Measurements from ENCODE around the gene TIMM44. TPM values are rescaled to one million over a fixed set of nuclear protein-coding genes. Genes with fewer than 3 reads are reported as not detected.
A peak's percentile ranks its signal among the peaks of the same experiment; 100 is the strongest.

TIMM44 gene
- total and polyA plus RNA-seq, 2 of the 8 experiments (the other 6 are each of a cell fraction or from before 2014, with no cell fraction given): 131 to 150 TPM

- FAIRE-seq: no peak
- H2BK15ac ChIP-seq (ENCODE audit: low read length): peak overlapping the region; percentile 31; the same call in 1 of the 2 replicates
- no peaks in the 10 kb centered on the region for H3K79me1 ChIP-seq (ENCODE audit: low read depth, low read length)
- no peak overlapping the region for H3K27ac ChIP-seq (ENCODE audit: low read depth, low read length)
- DNase-seq (ENCODE audit: low read depth in 1 of 2, low spot score in 2 of 2): peak in 1 of 2 experiments; percentile 86
- no peaks in the 10 kb centered on the region for H3K79me2 ChIP-seq (ENCODE audit: control insufficient read depth in 1 of 2, insufficient read depth in 2 of 2, low read length in 2 of 2)
- no peaks in the 10 kb centered on the region for H3K9me3 ChIP-seq (ENCODE audit: insufficient read depth in 2 of 2, low read depth in 1 of 2, low read length in 1 of 2)
- H2BK5ac ChIP-seq (ENCODE audit: low read depth, low read length): no peak overlapping the region; the same call in 1 of the 2 replicates
- H3K4ac ChIP-seq (replicated peaks; ENCODE audit: insufficient read length, low read depth, low read length): no peak overlapping the region
- CTCF ChIA-PET (ENCODE audit: partially characterized antibody): interaction anchor here (0.6 to 9.0 kb wide), 19 partner anchors 9 to 238 kb away, joined by 3 to 112 read pairs (median 4); partner anchors contain the start of genes MAP2K7, PRR36 and TIMM44
- H3K4me1 ChIP-seq (replicated peaks in 1 of 4; ENCODE audit: control insufficient read depth in 3 of 4, insufficient read depth in 4 of 4, low read length in 3 of 4): peaks cover 0 to 20% (median 12%) of the 10 kb centered on the region in 4 experiments; a peak in 5 of 7 replicates
- H2BK120ac ChIP-seq (replicated peaks; ENCODE audit: low read depth, low read length): no peak overlapping the region
- peaks cover 17 to 45% (median 39%) of the 10 kb centered on the region in 4 experiments; a peak in 6 of 7 replicates for H3K27me3 ChIP-seq (replicated peaks in 1 of 4; ENCODE audit: control insufficient read depth in 3 of 4, extremely low read depth in 1 of 4, insufficient read depth in 3 of 4, low read length in 3 of 4)
- H3K4me2 ChIP-seq (ENCODE audit: insufficient read depth in 1 of 2, low read depth in 2 of 2, low read length in 2 of 2): peak overlapping the region; percentile 86 to 94
- WGBS, 2 experiments (ENCODE audit: extremely low coverage in 1 of 2, insufficient coverage in 1 of 2, insufficient read length in 1 of 2, insufficient replicate concordance in 2 of 2, low coverage in 1 of 2, low lambda C conversion rate in 2 of 2, missing lambda C conversion rate in 1 of 2): 2% methylated on average over 55 of the region's 71 CpGs; no CpG with 5 or more reads in 1 of the 2 experiments
- peaks cover 21% of the 10 kb centered on the region for H3K23me2 ChIP-seq (ENCODE audit: low read depth, low read length)
- H3K14ac ChIP-seq (ENCODE audit: insufficient read length): no peak overlapping the region
- peaks cover 5 to 7% of the 10 kb centered on the region in 2 experiments for H4K20me1 ChIP-seq (replicated peaks in 1 of 2; ENCODE audit: control insufficient read depth in 1 of 2, insufficient read depth in 2 of 2, low read length in 2 of 2)
- H3K9ac ChIP-seq (replicated peaks in 1 of 4; ENCODE audit: extremely low read depth in 1 of 4, low read depth in 3 of 4, low read length in 3 of 4): peak overlapping the region in 1 of 4 experiments; percentile 27; a peak in 2 of 7 replicates
- H3K56ac ChIP-seq (replicated peaks; ENCODE audit: insufficient read length, low read depth, low read length): no peak overlapping the region
- no peak overlapping the region for H2BK20ac ChIP-seq (ENCODE audit: low read length)
- no peak overlapping the region for H4K5ac ChIP-seq (ENCODE audit: insufficient read length, low read depth, low read length)
- H3K18ac ChIP-seq (ENCODE audit: extremely low read depth, low read length): peak overlapping the region; percentile 71; the same call in 1 of the 2 replicates
- H3K4me3 ChIP-seq (ENCODE audit: extremely low read depth in 1 of 4, insufficient read depth in 2 of 4, low read depth in 3 of 4, low read length in 4 of 4): peak overlapping the region; percentile 30 to 64 (median 48)
- POLR2A ChIA-PET (ENCODE audit: partially characterized antibody): interaction anchor here (0.6 to 10.6 kb wide), 16 partner anchors 9 to 60 kb away, joined by 3 to 106 read pairs (median 4); partner anchors contain the start of genes CTXN1, LRRC8E and MAP2K7
- no peak overlapping the region for H4K91ac ChIP-seq (replicated peaks; ENCODE audit: insufficient read length, low read length)
- H4K8ac ChIP-seq (ENCODE audit: extremely low read depth, insufficient read depth, low read length): peak overlapping the region; percentile 78
- peaks cover 0 to 4% (median 0%) of the 10 kb centered on the region in 4 experiments; a peak in 1 of 8 replicates for H3K36me3 ChIP-seq (ENCODE audit: control insufficient read depth in 2 of 4, insufficient read depth in 4 of 4, low read length in 3 of 4)
- no peak overlapping the region for H2AK5ac ChIP-seq (ENCODE audit: low read depth, low read length)
- no peak overlapping the region for H3K23ac ChIP-seq (ENCODE audit: insufficient read length)
- no peak overlapping the region for H2AFZ ChIP-seq (ENCODE audit: low read length)
- 0 out of 2 replicates have a peak overlapping the region, but pooled peaks have one; percentile 60 for H2BK12ac ChIP-seq (ENCODE audit: low read depth, low read length)
- TF ChIP-seq SUZ12 (IDR thresholded peaks at IDR 0.05; ENCODE audit: low read length): peak; percentile 64
- TF ChIP-seq TAF7 (optimal IDR thresholded peaks at IDR 0.05; ENCODE audit: borderline replicate concordance, low read depth, low read length): no peak
- 0 out of 3 replicates have a peak, but pooled peaks of 1 of the 2 experiments have one; percentile 21 for TF ChIP-seq POLR2A (IDR thresholded peaks at IDR 0.05; ENCODE audit: control extremely low read depth in 1 of 2, low read depth in 2 of 2, low read length in 2 of 2)
- TF ChIP-seq HDAC2 (IDR thresholded peaks at IDR 0.05; ENCODE audit: borderline replicate concordance in 1 of 2, low read depth in 2 of 2, low read length in 2 of 2): 0 out of 4 replicates have a peak, but pooled peaks of 1 of the 2 experiments have one; percentile 36
- TF ChIP-seq EZH2 (IDR thresholded peaks at IDR 0.05; ENCODE audit: low read depth, low read length, severe bottlenecking): peak; percentile 46
- TF ChIP-seq, protein P1, sequence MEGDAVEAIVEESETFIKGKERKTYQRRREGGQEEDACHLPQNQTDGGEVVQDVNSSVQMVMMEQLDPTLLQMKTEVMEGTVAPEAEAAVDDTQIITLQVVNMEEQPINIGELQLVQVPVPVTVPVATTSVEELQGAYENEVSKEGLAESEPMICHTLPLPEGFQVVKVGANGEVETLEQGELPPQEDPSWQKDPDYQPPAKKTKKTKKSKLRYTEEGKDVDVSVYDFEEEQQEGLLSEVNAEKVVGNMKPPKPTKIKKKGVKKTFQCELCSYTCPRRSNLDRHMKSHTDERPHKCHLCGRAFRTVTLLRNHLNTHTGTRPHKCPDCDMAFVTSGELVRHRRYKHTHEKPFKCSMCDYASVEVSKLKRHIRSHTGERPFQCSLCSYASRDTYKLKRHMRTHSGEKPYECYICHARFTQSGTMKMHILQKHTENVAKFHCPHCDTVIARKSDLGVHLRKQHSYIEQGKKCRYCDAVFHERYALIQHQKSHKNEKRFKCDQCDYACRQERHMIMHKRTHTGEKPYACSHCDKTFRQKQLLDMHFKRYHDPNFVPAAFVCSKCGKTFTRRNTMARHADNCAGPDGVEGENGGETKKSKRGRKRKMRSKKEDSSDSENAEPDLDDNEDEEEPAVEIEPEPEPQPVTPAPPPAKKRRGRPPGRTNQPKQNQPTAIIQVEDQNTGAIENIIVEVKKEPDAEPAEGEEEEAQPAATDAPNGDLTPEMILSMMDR (IDR thresholded peaks at IDR 0.05; ENCODE audit: control extremely low read depth in 1 of 3, insufficient read depth in 1 of 3, low read depth in 1 of 3, low read length in 3 of 3): peak; percentile 70 to 81 (median 74)
Measured at GRCh38 chr19:7917267-7918061, 26.0 kb downstream of the TIMM44 start.
